GM11168 (cell line): ENCODE measurements around the gene RBCK1.
"Not testable (repeated sequence)": the region's sequence is repeated elsewhere in the genome, so short reads cannot be mapped to it uniquely, and the experiment has no call there.

Source experiments
- in situ Hi-C: fragments of 300-500 bp; cut with MboI; formaldehyde crosslinking; loops from one replicate; pipeline ENCODE4 v1.12.0; 2022; ENCODE audit warnings: low sequenced_read_pairs; ENCODE audit not compliant: unreplicated experiment

RBCK1 gene

GRCh38 chr20:375265-375889, 32.7 kb upstream of the RBCK1 start:
- in situ Hi-C loops, result no loop called here

DNA sequence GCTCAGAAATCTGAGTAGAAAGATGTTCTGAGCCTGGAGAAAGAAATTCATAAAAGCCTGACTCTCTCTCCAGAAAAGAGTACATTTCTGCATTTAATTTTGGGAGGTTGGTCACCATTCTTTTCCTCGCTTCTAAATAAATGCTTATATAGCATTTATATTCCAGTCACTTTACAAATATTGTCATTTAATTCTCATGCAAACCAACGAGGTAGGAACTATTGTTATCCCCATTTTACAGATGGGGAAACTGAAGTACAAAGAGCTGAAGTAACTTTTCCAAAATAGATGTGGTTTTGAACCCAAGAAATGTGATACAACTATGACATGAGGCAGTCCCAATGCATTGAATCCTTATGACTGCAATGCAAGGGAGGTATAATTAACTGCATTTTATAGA, 32.0 kb upstream of the RBCK1 start:
- in situ Hi-C loops, result no loop called here

GRCh38 chr20:376750-377149, 31.3 kb upstream of the RBCK1 start:
- in situ Hi-C loops, result no loop called here

- in situ Hi-C loops, result not testable (repeated sequence)
Measured at GRCh38 chr20:377578-377977, 30.5 kb upstream of the RBCK1 start.

DNA sequence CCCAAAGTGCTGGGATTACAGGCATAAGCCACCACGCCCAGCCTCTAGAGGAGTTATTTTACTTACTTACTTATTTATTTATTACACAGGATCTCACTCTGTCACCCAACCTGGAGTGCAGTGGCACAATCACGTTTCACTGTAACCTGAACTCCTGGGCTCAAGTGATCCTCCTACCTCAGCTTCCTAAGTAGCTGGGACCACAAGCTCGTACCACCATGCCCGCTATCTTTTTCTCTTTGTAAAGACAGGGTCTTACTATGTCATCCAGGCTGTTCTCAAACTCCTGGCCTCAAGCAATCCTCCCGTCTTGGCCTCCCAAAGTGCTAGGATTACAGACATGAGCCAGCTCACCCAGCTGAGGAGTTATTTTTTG, 29.1 kb upstream of the RBCK1 start:
- in situ Hi-C loops, result no loop called here

- in situ Hi-C loops, result no loop called here
Measured at GRCh38 chr20:380763-381580, 27.1 kb upstream of the RBCK1 start.

GRCh38 chr20:381581-382290, 26.4 kb upstream of the RBCK1 start:
- in situ Hi-C loops, result no loop called here

- in situ Hi-C loops, result no loop called here
Measured at GRCh38 chr20:382291-383115, 25.6 kb upstream of the RBCK1 start.

GRCh38 chr20:383889-384288, 24.2 kb upstream of the RBCK1 start:
- in situ Hi-C loops, result no loop called here

DNA sequence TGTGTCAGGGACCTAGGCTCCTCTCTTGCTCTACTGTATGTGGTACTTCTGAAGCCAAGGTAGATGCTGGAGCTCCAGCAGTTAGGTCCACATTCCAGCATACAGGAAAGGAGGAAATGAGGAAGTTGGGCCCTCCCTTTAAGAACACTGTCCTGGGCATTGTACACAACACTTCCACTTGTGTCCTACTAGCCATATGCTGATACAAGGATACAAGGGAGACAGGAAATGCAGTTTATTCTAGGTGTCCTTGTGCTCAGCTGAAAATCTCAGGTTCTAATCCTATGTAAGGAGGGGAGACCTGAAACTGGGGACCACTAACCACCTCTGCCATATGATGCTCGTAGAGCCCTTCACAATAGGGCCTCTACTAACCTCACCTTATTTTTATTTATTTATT, 23.4 kb upstream of the RBCK1 start:
- in situ Hi-C loops, result no loop called here

DNA sequence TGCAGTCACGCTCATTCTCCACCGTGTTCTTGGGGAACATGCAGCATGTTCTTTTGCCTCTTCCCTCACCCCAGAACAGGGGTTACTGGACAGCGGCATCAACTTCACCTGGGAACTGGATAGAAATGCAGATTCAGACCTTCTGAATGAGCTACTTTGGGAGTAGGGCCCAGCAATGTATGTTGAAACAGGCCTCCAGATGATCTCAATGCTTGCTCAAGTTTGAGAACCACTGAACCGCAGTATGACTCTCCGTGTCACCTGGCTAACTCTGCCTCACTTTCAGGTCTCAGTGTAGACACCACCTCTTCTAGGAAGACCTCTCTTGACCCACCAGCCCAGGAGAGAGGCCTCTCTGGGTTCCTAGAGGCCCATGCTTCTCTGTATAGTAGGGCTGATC, 22.7 kb upstream of the RBCK1 start:
- in situ Hi-C loops, result no loop called here

DNA sequence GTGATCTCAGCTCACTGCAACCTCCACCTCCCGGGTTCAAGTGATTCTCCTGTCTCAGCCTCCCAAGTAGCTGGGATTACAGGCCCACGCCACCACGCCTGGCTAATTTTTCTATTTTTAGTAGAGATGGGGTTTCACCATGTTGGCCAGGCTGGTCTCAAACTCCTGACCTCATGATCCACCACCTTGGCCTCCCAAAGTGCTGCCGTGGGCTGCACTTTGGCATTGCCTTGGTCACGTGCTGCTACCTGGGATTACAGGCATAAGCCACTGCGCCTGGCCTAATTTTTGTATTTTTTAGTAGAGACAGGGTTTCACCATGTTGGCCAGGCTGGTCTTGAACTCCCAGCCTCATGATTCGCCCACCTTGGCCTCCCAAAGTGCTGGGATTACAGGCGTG, 21.5 kb upstream of the RBCK1 start:
- in situ Hi-C loops, result not testable (repeated sequence)

GRCh38 chr20:387520-387919, 20.6 kb upstream of the RBCK1 start:
- in situ Hi-C loops, result no loop called here

DNA sequence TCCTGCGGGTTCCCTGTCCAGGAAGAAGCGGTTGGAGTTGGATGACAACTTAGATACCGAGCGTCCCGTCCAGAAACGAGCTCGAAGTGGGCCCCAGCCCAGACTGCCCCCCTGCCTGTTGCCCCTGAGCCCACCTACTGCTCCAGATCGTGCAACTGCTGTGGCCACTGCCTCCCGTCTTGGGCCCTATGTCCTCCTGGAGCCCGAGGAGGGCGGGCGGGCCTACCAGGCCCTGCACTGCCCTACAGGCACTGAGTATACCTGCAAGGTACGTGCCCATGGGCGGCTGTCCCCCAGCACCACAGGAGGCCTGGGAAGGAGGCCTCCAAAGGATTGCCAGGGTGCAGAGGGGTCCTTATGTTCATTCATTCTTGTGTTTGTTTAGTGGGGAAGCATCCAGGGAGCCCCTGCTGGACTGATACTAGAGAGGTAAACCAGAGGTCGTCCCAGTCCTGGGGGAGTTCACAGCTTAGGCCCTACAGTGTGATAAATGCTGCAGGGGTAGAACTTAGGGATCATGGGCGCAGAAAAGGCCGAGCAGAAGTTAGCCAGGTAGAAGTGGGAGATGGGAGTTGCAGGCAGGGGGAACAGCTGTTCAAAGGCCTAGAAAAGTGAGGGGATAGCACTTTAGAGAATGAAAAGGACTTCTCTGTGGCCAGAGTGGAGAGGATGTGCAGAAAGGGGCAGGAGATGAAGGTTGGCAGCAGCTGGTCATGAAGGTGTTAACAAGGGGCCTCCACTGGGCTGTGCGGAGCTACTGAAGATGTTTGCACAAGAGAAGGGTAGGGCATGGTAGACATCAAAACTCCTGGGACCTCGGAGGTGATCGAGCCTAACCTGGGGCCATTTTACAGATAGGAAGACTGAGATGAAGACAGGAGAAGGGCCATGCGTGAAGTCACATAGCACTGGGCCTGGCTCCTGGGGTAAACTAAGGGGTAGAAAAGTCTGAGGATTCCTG, 19.8 kb upstream of the RBCK1 start:
- in situ Hi-C loops, result no loop called here

DNA sequence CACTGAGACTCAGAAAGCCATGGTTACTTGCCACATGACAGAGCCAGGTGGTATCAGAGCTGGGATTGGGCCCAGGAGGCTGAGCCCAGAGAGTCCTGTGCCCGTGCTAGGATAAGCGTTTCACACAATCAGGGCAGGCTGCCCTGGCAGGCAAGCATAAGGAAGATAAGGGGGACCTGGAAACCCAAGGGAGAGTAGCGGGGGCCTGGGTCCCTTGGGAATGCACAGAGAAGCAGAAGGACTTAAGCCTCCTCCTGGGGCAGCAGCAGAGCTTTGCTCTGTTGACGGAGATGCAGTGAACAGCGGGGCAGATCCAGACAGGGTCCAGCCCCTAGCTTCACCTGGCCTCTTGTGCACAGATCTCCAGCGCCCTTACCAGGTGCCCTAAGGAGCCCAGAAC, 18.9 kb upstream of the RBCK1 start:
- in situ Hi-C loops, result no loop called here

DNA sequence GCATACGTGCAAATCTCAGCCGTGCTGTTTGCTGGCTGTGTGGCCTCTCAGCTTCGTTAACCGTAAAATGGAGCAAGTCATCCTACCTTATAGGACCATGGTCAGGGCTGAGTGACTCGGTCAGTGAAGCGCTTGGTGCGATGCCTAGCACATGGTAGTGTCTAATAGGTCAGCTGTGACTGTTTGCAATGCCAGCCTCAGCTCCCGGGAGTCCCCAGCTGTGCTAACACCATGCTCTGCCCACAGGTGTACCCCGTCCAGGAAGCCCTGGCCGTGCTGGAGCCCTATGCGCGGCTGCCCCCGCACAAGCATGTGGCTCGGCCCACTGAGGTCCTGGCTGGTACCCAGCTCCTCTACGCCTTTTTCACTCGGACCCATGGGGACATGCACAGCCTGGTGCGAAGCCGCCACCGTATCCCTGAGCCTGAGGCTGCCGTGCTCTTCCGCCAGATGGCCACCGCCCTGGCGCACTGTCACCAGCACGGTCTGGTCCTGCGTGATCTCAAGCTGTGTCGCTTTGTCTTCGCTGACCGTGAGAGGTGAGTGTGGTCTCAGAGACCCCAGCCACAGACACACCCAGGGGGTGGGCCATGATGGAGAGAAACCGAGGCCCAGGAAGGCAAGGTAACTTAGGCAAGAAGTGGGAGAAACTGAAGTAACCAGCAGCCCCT, 16.9 kb upstream of the RBCK1 start:
- in situ Hi-C loops, result no loop called here

DNA sequence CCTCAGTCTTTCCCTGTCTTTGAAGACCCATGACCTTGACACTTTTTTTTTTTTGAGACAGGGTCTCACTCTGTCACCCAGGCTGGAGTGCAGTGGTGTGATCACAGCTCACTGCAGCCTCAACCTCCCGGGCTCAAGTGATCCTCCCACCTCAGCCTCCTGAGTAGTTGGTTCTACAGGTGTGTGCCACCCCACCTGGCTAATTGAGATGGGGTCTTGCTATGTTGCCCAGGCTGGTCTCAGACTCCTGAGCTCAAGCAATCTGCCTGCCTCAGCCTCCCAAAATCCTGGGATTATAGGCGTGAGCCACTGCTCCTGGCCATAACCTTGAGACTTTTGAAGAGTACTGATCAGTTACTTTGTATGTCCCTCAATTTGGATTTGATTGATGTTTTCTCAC, 14.8 kb upstream of the RBCK1 start:
- in situ Hi-C loops, result not testable (repeated sequence)

DNA sequence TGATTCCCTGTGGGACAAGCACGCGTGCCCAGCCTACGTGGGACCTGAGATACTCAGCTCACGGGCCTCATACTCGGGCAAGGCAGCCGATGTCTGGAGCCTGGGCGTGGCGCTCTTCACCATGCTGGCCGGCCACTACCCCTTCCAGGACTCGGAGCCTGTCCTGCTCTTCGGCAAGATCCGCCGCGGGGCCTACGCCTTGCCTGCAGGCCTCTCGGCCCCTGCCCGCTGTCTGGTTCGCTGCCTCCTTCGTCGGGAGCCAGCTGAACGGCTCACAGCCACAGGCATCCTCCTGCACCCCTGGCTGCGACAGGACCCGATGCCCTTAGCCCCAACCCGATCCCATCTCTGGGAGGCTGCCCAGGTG, 11.9 kb upstream of the RBCK1 start:
- in situ Hi-C loops, result no loop called here
